CD14-positive monocyte (primary cell): ENCODE data around the gene EEPD1. TPM values are rescaled to one million over a fixed set of nuclear protein-coding genes. Genes with fewer than 3 reads are reported as not detected.
A peak's percentile ranks its signal among the peaks of the same experiment; 100 is the strongest.

Source experiments
- DNase-seq, 3 donors: peaks; one replicate each; pipeline ENCODE4 v3.0.0-alpha.2; 2011 to 2022
- H2AFZ ChIP-seq: 2 replicates; pipeline ENCODE4 v1.6.0; 2012; ENCODE audit warnings: mild to moderate bottlenecking, low read depth, low read length, inconsistent platforms; ENCODE audit not compliant: insufficient read depth, poor library complexity, severe bottlenecking
- H3K27ac ChIP-seq, 2 donors: 1 replicate in 1 of 2; 2 replicates in 1 of 2; pipeline ENCODE4 v1.5.1; 2012 to 2013; ENCODE audit warnings: low read length in 2 of 2, control low read depth in 1 of 2, inconsistent platforms in 1 of 2, low read depth in 1 of 2, mild to moderate bottlenecking in 1 of 2
- H3K27me3 ChIP-seq, 2 donors: one replicate each; pipeline versions ENCODE4 v1.6.0 to v1.6.1; 2011 to 2013; ENCODE audit warnings: low read length in 2 of 2; ENCODE audit not compliant: control insufficient read depth in 2 of 2, insufficient read depth in 2 of 2
- H3K36me3 ChIP-seq, 2 donors: replicated peaks in 1 of 2; 1 replicate in 1 of 2; 2 replicates in 1 of 2; pipeline versions ENCODE4 v1.5.1 to v1.6.1; 2012 to 2013; ENCODE audit warnings: low read length in 2 of 2, control low read depth in 1 of 2, inconsistent platforms in 1 of 2, mild to moderate bottlenecking in 1 of 2; ENCODE audit not compliant: insufficient read depth in 2 of 2, control insufficient read depth in 1 of 2
- H3K4me1 ChIP-seq, 2 donors: 1 replicate in 1 of 2; 2 replicates in 1 of 2; pipeline versions ENCODE4 v1.5.1 to v1.6.1; 2012 to 2013; ENCODE audit warnings: low read length in 2 of 2, control low read depth in 1 of 2, inconsistent platforms in 1 of 2, mild to moderate bottlenecking in 1 of 2, moderate library complexity in 1 of 2; ENCODE audit not compliant: insufficient read depth in 2 of 2, control insufficient read depth in 1 of 2
- H3K4me2 ChIP-seq: replicated peaks from 2 replicates; pipeline ENCODE3; 2012; ENCODE audit warnings: low read length, moderate library complexity, mild to moderate bottlenecking; ENCODE audit not compliant: poor library complexity, severe bottlenecking; ENCODE audit errors: extremely low read depth
- H3K4me3 ChIP-seq, 3 experiments: fragments of 200-600 bp in 1 of 3; sonication (generic) in 1 of 3; replicated peaks in 1 of 3; 1 replicate in 2 of 3; 2 replicates in 1 of 3; pipeline ENCODE4 v1.5.1; 2011 to 2013; ENCODE audit warnings: low read length in 3 of 3, mild to moderate bottlenecking in 3 of 3, control low read depth in 2 of 3, low read depth in 2 of 3, inconsistent platforms in 1 of 3, moderate library complexity in 1 of 3
- H3K79me2 ChIP-seq: 2 replicates; pipeline ENCODE4 v1.6.0; 2012; ENCODE audit warnings: mild to moderate bottlenecking, control low read depth, inconsistent platforms, low read length, moderate library complexity; ENCODE audit not compliant: insufficient read depth
- H3K9ac ChIP-seq: 2 replicates; pipeline ENCODE4 v1.6.0; 2017; ENCODE audit warnings: low read length, mild to moderate bottlenecking; ENCODE audit not compliant: insufficient read depth, poor library complexity, severe bottlenecking
- H3K9me3 ChIP-seq, 2 donors: replicated peaks in 1 of 2; 1 replicate in 1 of 2; 2 replicates in 1 of 2; pipeline versions ENCODE4 v1.5.1 to v1.6.1; 2012 to 2013; ENCODE audit warnings: low read length in 2 of 2, control low read depth in 1 of 2; ENCODE audit not compliant: control insufficient read depth in 1 of 2, insufficient read depth in 1 of 2
- H4K20me1 ChIP-seq: 2 replicates; pipeline ENCODE4 v1.6.0; 2012; ENCODE audit warnings: mild to moderate bottlenecking, low read length, control low read depth, moderate library complexity; ENCODE audit not compliant: insufficient read depth
- H3K27ac Mint-ChIP-seq, 7 donors: one replicate each; pipeline ENCODE4 v1.8.0; 2020; ENCODE audit warnings: mild to moderate bottlenecking in 7 of 7, mixed read lengths in 7 of 7, moderate library complexity in 6 of 7, inconsistent platforms in 2 of 7
- H3K27me3 Mint-ChIP-seq, 3 donors: one replicate each; pipeline ENCODE4 v1.8.0; 2021 to 2022; ENCODE audit warnings: low read depth in 3 of 3, mild to moderate bottlenecking in 3 of 3, mixed read lengths in 3 of 3, moderate library complexity in 3 of 3, inconsistent platforms in 1 of 3
- H3K36me3 Mint-ChIP-seq, 2 donors: one replicate each; pipeline ENCODE4 v1.8.0; 2020; ENCODE audit warnings: mixed read lengths in 2 of 2, inconsistent platforms in 1 of 2, mild to moderate bottlenecking in 1 of 2
- H3K4me1 Mint-ChIP-seq: one replicate; pipeline ENCODE4 v1.8.0; 2020; ENCODE audit warnings: mild to moderate bottlenecking, mixed read lengths
- H3K4me3 Mint-ChIP-seq, 2 donors: one replicate each; pipeline ENCODE4 v1.8.0; 2020; ENCODE audit warnings: mild to moderate bottlenecking in 2 of 2, mixed read lengths in 2 of 2, moderate library complexity in 1 of 2
- H3K9me3 Mint-ChIP-seq, 7 donors: one replicate each; pipeline ENCODE4 v1.8.0; 2020 to 2022; ENCODE audit warnings: mixed read lengths in 7 of 7, mild to moderate bottlenecking in 6 of 7, moderate library complexity in 6 of 7, inconsistent platforms in 2 of 7
- CTCF ChIP-seq: fragments of 200-600 bp; IDR thresholded peaks from one replicate; pipeline ENCODE4 v1.8.0; 2022; ENCODE audit warnings: antibody characterized with exemption, mild to moderate bottlenecking
- WGBS: methylation state at CpG from one replicate; pipeline ENCODE4 v1.1.5; 2013; ENCODE audit warnings: missing lambda C conversion rate; ENCODE audit not compliant: insufficient coverage; 5-methylcytosine and 5-hydroxymethylcytosine counted together
- intact Hi-C, 2 donors: fragments of 100-400 bp; cut with micrococcal nuclease; formaldehyde crosslinking; loops; one replicate each; pipeline versions ENCODE4 v1.15.0 to v1.15.1; 2023
- polyA plus RNA-seq, 3 donors: library from polyadenylated mRNA; depleted of rRNA in 1 of 3; unstranded in 2 of 3; stranded (reverse) in 1 of 3; fragments of 300-500 nt in 2 of 3; fragments of >200 nt in 1 of 3; fragmentation: Illumina TruSeq in 2 of 3; gene quantifications; 1 replicate in 2 of 3; 2 replicates in 1 of 3; pipeline ENCODE4 v1.2.3, GENCODE V29; 2012 to 2021

EEPD1 gene
- polyA plus RNA-seq, 3 donors, result 8.6 to 14.4 (median 12.6) TPM

GRCh38 chr7:36153571-36154097 is 580 bp downstream of the EEPD1 start:
- Histone ChIP-seq H3K79me2 (peaks cover 27% of the 10 kb centered on the region), H2AFZ (peak overlapping the region; percentile 74)

More at GRCh38 chr7:36153571-36154097, 580 bp downstream of the EEPD1 start:
- Mint-ChIP-seq H3K36me3 (peaks cover 39 to 46% of the 10 kb centered on the region in 2 donors), H3K4me3 (peak overlapping the region; percentile 93 to 99), H3K27ac (peak overlapping the region in 6 of 7 donors; percentile 42 to 85 (median 81)), H3K4me1 (peaks cover 54% of the 10 kb centered on the region), H3K9me3 (peaks cover 0 to 2% (median 0%) of the 10 kb centered on the region in 7 donors), H3K27me3 (peaks cover 0 to 5% (median 0%) of the 10 kb centered on the region in 3 donors)
- peak in 2 of 3 donors; percentile 28 to 38 for DNase-seq
- peaks cover 0 to 12% of the 10 kb centered on the region in 2 donors for H3K36me3 ChIP-seq
- H3K4me3 ChIP-seq, result peak overlapping the region; percentile 57 to 94 (median 83)
- no peaks in the 10 kb centered on the region for H3K27me3 ChIP-seq
- intact Hi-C loops, result loop anchor here (5.0 to 10.0 kb wide), 3 partner anchors 36 to 169 kb away; no protein-coding TSS in a partner anchor
- H3K4me1 ChIP-seq, result peaks cover 40 to 47% of the 10 kb centered on the region in 2 donors
- H3K4me2 ChIP-seq, result peak overlapping the region; percentile 92
- 1% methylated on average over 30 of the region's 32 CpGs for WGBS
- peak overlapping the region; percentile 53 to 83 for H3K27ac ChIP-seq
- H4K20me1 ChIP-seq, result peaks cover 47% of the 10 kb centered on the region
- peak overlapping the region; percentile 86 for H3K9ac ChIP-seq
- H3K9me3 ChIP-seq, result no peaks in the 10 kb centered on the region
- no peak for TF ChIP-seq CTCF
